K562 (cell line): ENCODE data around the gene POLR3A. TPM values are rescaled to one million over a fixed set of nuclear protein-coding genes. Genes with fewer than 3 reads are reported as not detected.

Source experiments
- CCAR2 ChIP-seq: fragments of 200-400 bp; formaldehyde crosslinking; IDR thresholded peaks from 2 replicates; pipeline ENCODE4 v1.6.1; 2017; ENCODE audit warnings: mild to moderate bottlenecking, low read depth, low read length
- ETV1 ChIP-seq: fragments of 450-650 bp; conservative IDR thresholded peaks from 2 replicates; pipeline ENCODE4 v1.6.1; 2016; ENCODE audit warnings: missing genetic modification characterization, control low read depth, low read depth, missing compliant biosample characterization
- IFI16 ChIP-seq: fragments of 250-450 bp; sonication (Bioruptor Pico); IDR thresholded peaks from 2 replicates; pipeline ENCODE4 v2.1.2; 2022; ENCODE audit warnings: mild to moderate bottlenecking, inconsistent platforms
- IRF2 ChIP-seq: sonication (generic); formaldehyde crosslinking; IDR thresholded peaks from 2 replicates; pipeline ENCODE4 v1.8.1; 2022; ENCODE audit warnings: mild to moderate bottlenecking, missing genetic modification reagents
- JUND ChIP-seq, 2 experiments: IDR thresholded peaks; 2 replicates in 1 of 2; 3 replicates in 1 of 2; pipeline ENCODE4 v1.6.1; 2011; ENCODE audit warnings: borderline replicate concordance in 2 of 2, low read depth in 2 of 2, low read length in 2 of 2, improper control_type of control experiment in 1 of 2, missing biosample characterization in 1 of 2, missing genetic modification characterization in 1 of 2, missing genetic modification reagents in 1 of 2
- MTA2 ChIP-seq: fragments of 450-650 bp; IDR thresholded peaks from 2 replicates; pipeline ENCODE4 v1.6.1; 2016; ENCODE audit warnings: low read depth
- NR4A1 ChIP-seq, 2 experiments: fragments of 250-450 bp in 1 of 2; fragments of 450-650 bp in 1 of 2; sonication (Bioruptor Pico) in 1 of 2; IDR thresholded peaks; 2 replicates each; pipeline versions ENCODE4 v1.4.0 to v1.6.1; 2016 to 2020; ENCODE audit warnings: mild to moderate bottlenecking in 2 of 2, missing compliant biosample characterization in 1 of 2, missing genetic modification characterization in 1 of 2, moderate library complexity in 1 of 2
- PTBP1 ChIP-seq: fragments of 200-400 bp; formaldehyde crosslinking; IDR thresholded peaks from 2 replicates; pipeline ENCODE4 v1.6.1; 2017; ENCODE audit warnings: low read depth, low read length
- RBFOX2 ChIP-seq: fragments of 200-400 bp; formaldehyde crosslinking; IDR thresholded peaks from 2 replicates; pipeline ENCODE4 v1.6.1; 2017; ENCODE audit warnings: low read depth, mild to moderate bottlenecking, low read length, moderate library complexity
- SMARCA5 ChIP-seq: fragments of 450-650 bp; IDR thresholded peaks from 2 replicates; pipeline ENCODE4 v1.6.1; 2016
- SMARCB1 ChIP-seq: IDR thresholded peaks from 2 replicates; pipeline ENCODE4 v1.6.1; 2011; ENCODE audit warnings: improper control_type of control experiment, low read depth; ENCODE audit not compliant: insufficient read length
- ZNF175 ChIP-seq: fragments of 200-800 bp; sonication (Bioruptor generic); IDR thresholded peaks from 2 replicates; pipeline ENCODE4 v1.6.1; 2016; ENCODE audit warnings: low read depth, mild to moderate bottlenecking, missing genetic modification characterization, missing compliant biosample characterization
- ZNF232 ChIP-seq: sonication (generic); formaldehyde crosslinking; IDR thresholded peaks from 2 replicates; pipeline ENCODE4 v1.8.0; 2022; ENCODE audit warnings: mild to moderate bottlenecking, missing genetic modification reagents
- ZNF3 ChIP-seq: fragments of 250-450 bp; sonication (Bioruptor Pico); IDR thresholded peaks from 2 replicates; pipeline ENCODE4 v1.5.0; 2021; ENCODE audit warnings: mild to moderate bottlenecking, moderate library complexity
- ZNF445 ChIP-seq: fragments of 250-450 bp; sonication (Bioruptor Pico); IDR thresholded peaks from 2 replicates; pipeline ENCODE4 v1.4.0; 2020; ENCODE audit warnings: low read depth, mild to moderate bottlenecking, moderate library complexity
- ZNF766 ChIP-seq: fragments of 200-800 bp; sonication (Bioruptor generic); conservative IDR thresholded peaks from 2 replicates; pipeline ENCODE4 v1.6.1; 2016; ENCODE audit warnings: missing genetic modification characterization, missing compliant biosample characterization
- polyA plus RNA-seq, 8 experiments: library from polyadenylated mRNA; depleted of rRNA in 4 of 8; stranded (reverse) in 5 of 8; unstranded in 3 of 8; fragments of >200 nt; fragmentation: Nextera tagmentation in 2 of 8; fragmentation: Illumina TruSeq in 1 of 8; extraction: Ambion mirVana in 2 of 8; extraction: Trizol in 1 of 8; gene quantifications; 2 replicates each; pipeline versions ENCODE4 v1.2.1 to v1.2.3, GENCODE V29; 2011 to 2014; ENCODE audit warnings: inconsistent platforms in 1 of 8, missing spikeins in 1 of 8
- total RNA-seq, 7 experiments: library from RNA; depleted of rRNA in 6 of 7; stranded (reverse); fragments of >200 nt in 6 of 7; fragmentation: Illumina TruSeq in 2 of 7; extraction: Trizol in 2 of 7; gene quantifications; 2 replicates each; pipeline versions ENCODE4 v1.2.1 to v1.2.3, GENCODE V29; 2011 to 2021; ENCODE audit warnings: low replicate concordance in 1 of 7
- TF ChIP-seq, protein P1 (sequence below): fragments of 250-450 bp; sonication (Bioruptor Pico); IDR thresholded peaks from 2 replicates; pipeline ENCODE4 v1.4.0; 2020; ENCODE audit warnings: mild to moderate bottlenecking, moderate library complexity
- TF ChIP-seq, protein P2 (sequence below), 3 experiments: fragments of 200-800 bp in 1 of 3; sonication (Bioruptor generic) in 1 of 3; sonication (generic) in 1 of 3; formaldehyde crosslinking in 1 of 3; IDR thresholded peaks; 2 replicates each; pipeline versions ENCODE4 v1.6.1 to v1.8.0; 2016 to 2022; ENCODE audit warnings: mild to moderate bottlenecking in 2 of 3, missing compliant biosample characterization in 2 of 3, missing genetic modification characterization in 2 of 3, missing genetic modification reagents in 1 of 3
- TF ChIP-seq, protein P3 (sequence below), 2 experiments: IDR thresholded peaks in 1 of 2; conservative IDR thresholded peaks in 1 of 2; 2 replicates each; pipeline ENCODE4 v1.6.1; 2016; ENCODE audit warnings: low read depth in 2 of 2, mild to moderate bottlenecking in 1 of 2, missing compliant biosample characterization in 1 of 2, missing genetic modification characterization in 1 of 2, moderate library complexity in 1 of 2
- TF ChIP-seq, protein P4 (sequence below): fragments of 450-650 bp; IDR thresholded peaks from 2 replicates; pipeline ENCODE4 v1.7.0; 2016; ENCODE audit warnings: borderline replicate concordance

POLR3A gene
- total and polyA plus RNA-seq, 9 of the 15 experiments (the other 6 are each of a cell fraction or from before 2014, with no cell fraction given): 14.9 to 37.0 (median 26.7) TPM

DNA sequence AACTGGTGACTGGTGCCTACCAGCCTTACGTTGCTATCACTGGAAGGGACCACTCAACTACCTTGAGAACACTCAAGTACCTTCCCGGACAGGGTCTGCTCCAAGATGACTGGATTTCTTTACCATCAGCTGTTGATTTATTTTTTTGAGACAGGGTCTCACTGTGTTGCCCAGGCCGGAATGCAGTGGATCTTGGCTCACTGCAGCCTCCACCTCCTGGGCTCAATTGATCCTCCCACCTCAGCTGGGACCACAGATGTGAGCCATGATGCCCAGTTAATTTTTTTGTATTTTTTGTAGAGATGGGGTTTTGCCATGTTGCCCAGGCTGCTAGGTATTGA, 57.5 kb downstream of the POLR3A start (continued):
- TF ChIP-seq, protein P1, sequence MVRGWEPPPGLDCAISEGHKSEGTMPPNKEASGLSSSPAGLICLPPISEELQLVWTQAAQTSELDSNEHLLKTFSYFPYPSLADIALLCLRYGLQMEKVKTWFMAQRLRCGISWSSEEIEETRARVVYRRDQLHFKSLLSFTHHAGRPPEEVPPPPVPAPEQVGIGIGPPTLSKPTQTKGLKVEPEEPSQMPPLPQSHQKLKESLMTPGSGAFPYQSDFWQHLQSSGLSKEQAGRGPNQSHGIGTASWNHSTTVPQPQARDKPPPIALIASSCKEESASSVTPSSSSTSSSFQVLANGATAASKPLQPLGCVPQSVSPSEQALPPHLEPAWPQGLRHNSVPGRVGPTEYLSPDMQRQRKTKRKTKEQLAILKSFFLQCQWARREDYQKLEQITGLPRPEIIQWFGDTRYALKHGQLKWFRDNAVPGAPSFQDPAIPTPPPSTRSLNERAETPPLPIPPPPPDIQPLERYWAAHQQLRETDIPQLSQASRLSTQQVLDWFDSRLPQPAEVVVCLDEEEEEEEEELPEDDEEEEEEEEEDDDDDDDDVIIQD: no peak
- TF ChIP-seq CCAR2 (no peak), RBFOX2 (peak; percentile 37; the same call in 1 of the 2 replicates), ZNF3 (CRISPR knock-in tag) (no peak), IRF2 (CRISPR knock-in tag) (no peak), ZNF232 (CRISPR knock-in tag) (no peak), JUND (IDR thresholded peaks at IDR 0.05; ENCODE audit: borderline replicate concordance, low read depth, low read length) (no peak), JUND (tag; IDR thresholded peaks at IDR 0.05; ENCODE audit: borderline replicate concordance, low read depth, low read length) (no peak), ZNF175 (CRISPR knock-in tag) (peak; percentile 14; the same call in 1 of the 2 replicates), ETV1 (tag) (no peak), ZNF445 (CRISPR knock-in tag) (0 out of 2 replicates have a peak, but pooled peaks have one; percentile 6), ZNF766 (CRISPR knock-in tag) (no peak), NR4A1 (CRISPR knock-in tag; IDR thresholded peaks at IDR 0.05) (no peak), NR4A1 (tag; IDR thresholded peaks at IDR 0.05) (0 out of 2 replicates have a peak, but pooled peaks have one; percentile 87), PTBP1 (no peak), IFI16 (CRISPR knock-in tag) (no peak), MTA2 (no peak), SMARCB1 (no peak), SMARCA5 (0 out of 2 replicates have a peak, but pooled peaks have one; percentile 8)
- TF ChIP-seq, protein P2, sequence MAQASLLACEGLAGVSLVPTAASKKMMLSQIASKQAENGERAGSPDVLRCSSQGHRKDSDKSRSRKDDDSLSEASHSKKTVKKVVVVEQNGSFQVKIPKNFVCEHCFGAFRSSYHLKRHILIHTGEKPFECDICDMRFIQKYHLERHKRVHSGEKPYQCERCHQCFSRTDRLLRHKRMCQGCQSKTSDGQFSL (CRISPR knock-in tag; IDR thresholded peaks at IDR 0.05): no peak
- TF ChIP-seq, protein P2 (tag; IDR thresholded peaks at IDR 0.05): 0 out of 4 replicates have a peak, but pooled peaks of 1 of the 2 experiments have one; percentile 1
- TF ChIP-seq, protein P3, sequence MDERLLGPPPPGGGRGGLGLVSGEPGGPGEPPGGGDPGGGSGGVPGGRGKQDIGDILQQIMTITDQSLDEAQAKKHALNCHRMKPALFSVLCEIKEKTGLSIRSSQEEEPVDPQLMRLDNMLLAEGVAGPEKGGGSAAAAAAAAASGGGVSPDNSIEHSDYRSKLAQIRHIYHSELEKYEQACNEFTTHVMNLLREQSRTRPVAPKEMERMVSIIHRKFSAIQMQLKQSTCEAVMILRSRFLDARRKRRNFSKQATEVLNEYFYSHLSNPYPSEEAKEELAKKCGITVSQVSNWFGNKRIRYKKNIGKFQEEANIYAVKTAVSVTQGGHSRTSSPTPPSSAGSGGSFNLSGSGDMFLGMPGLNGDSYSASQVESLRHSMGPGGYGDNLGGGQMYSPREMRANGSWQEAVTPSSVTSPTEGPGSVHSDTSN (CRISPR knock-in tag; IDR thresholded peaks at IDR 0.05; ENCODE audit: low read depth): no peak
- TF ChIP-seq, protein P3 (tag; conservative IDR thresholded peaks at IDR 0.05; ENCODE audit: low read depth): no peak
- TF ChIP-seq, protein P4, sequence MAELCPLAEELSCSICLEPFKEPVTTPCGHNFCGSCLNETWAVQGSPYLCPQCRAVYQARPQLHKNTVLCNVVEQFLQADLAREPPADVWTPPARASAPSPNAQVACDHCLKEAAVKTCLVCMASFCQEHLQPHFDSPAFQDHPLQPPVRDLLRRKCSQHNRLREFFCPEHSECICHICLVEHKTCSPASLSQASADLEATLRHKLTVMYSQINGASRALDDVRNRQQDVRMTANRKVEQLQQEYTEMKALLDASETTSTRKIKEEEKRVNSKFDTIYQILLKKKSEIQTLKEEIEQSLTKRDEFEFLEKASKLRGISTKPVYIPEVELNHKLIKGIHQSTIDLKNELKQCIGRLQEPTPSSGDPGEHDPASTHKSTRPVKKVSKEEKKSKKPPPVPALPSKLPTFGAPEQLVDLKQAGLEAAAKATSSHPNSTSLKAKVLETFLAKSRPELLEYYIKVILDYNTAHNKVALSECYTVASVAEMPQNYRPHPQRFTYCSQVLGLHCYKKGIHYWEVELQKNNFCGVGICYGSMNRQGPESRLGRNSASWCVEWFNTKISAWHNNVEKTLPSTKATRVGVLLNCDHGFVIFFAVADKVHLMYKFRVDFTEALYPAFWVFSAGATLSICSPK: no peak
